Heart left ventricle (tissue), 13 donors: ENCODE results near the gene VENTX.

Source experiments
- POLR2A ChIP-seq, 2 donors: fragments of 450-650 bp; IDR thresholded peaks; one replicate each; pipeline ENCODE4 v1.6.1; 2017; ENCODE audit warnings: antibody characterized with exemption in 2 of 2, mild to moderate bottlenecking in 2 of 2, moderate library complexity in 2 of 2
- TF ChIP-seq, protein P1 (sequence below), 12 donors: fragments of 200-600 bp; sonication (generic) in 4 of 12; IDR thresholded peaks; one replicate each; pipeline versions ENCODE4 v1.5.0 to v1.8.0; 2018 to 2022; ENCODE audit warnings: antibody characterized with exemption in 12 of 12, mild to moderate bottlenecking in 5 of 12
- donor health status: ischemic (EF 13 %, LVEDD 7.1; RV severe dilation, severe dysfunction).
- donor health status: DM: no; HTN: yes; CAD: no.
- donor health status: DM: no; HTN: no; CAD: no.
- donor health status: ischemic (EF 25% LVEDD 6.9; RV normal size, moderate dysfunction).
- donor health status: ischemic (EF 25% LVEDD 5.7; RV mildly dilated, moderate dysfunction).
- donor health status: ischemic (EF 35%, LVEDD 5.7; RV mildly dilated, moderate dysfunction).
- donor health status: nonischemic (EF 11% LVEDD 7.7; RV severe dilation, severe dysfunction).
- donor health status: DM: yes; HTN: yes; CAD: no.
- donor health status: PGD.
- donor health status: ischemic (EF 29% LVEDD 5.4; RV normal size, mild dysfunction).
- donor health status: nonischemic (EF 23%, LVEDD 6.1; RV moderate dilation, normal function).

DNA sequence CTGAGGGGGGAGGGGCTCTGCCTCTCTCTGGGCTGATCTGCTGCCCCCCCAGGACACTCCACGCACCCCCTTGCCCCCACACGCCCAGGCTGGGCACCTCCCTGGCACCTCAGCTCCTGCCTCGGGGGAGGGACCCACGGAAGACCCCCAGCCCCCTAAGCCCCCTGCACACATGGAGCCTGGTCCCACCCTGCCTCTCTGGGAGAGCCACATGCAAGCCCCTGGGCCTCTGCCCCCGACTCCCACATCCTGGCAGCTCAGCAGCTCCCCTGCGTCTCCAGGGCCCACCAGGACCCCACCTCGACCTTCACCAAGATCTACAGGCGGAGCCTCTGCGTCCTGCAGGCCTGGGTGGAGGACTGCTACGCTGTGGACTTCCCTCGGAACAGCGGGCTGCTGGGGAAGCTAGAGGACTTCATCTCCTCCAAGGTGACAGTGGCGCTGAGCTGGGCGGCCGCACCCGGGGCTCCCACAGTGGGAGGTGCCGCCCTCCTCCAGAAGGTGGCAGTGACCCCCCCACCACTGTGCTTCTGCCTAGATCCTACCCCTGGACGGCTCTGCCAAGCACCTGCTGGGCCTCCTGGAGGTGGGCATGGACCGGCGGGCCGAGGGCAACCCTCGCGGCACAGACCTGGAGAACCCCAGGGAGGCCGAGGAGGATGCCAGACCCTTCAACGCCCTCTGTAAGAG, 26.4 kb upstream of the VENTX start:
- TF ChIP-seq, protein P1, sequence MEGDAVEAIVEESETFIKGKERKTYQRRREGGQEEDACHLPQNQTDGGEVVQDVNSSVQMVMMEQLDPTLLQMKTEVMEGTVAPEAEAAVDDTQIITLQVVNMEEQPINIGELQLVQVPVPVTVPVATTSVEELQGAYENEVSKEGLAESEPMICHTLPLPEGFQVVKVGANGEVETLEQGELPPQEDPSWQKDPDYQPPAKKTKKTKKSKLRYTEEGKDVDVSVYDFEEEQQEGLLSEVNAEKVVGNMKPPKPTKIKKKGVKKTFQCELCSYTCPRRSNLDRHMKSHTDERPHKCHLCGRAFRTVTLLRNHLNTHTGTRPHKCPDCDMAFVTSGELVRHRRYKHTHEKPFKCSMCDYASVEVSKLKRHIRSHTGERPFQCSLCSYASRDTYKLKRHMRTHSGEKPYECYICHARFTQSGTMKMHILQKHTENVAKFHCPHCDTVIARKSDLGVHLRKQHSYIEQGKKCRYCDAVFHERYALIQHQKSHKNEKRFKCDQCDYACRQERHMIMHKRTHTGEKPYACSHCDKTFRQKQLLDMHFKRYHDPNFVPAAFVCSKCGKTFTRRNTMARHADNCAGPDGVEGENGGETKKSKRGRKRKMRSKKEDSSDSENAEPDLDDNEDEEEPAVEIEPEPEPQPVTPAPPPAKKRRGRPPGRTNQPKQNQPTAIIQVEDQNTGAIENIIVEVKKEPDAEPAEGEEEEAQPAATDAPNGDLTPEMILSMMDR (IDR thresholded peaks at IDR 0.05), result no peak
- TF ChIP-seq POLR2A (IDR thresholded peaks at IDR 0.05), result no peak
